EH (cell line): ENCODE measurements around the gene GRID2.
A peak's percentile ranks its signal among the peaks of the same experiment; 100 is the strongest.
"Not testable (repeated sequence)": the region's sequence is repeated elsewhere in the genome, so short reads cannot be mapped to it uniquely, and the experiment has no call there.

ENCODE experiments used
- DNase-seq: peaks from one replicate; pipeline ENCODE4 v3.0.0-alpha.2; 2015; ENCODE audit warnings: low read depth

GRID2 gene

DNA sequence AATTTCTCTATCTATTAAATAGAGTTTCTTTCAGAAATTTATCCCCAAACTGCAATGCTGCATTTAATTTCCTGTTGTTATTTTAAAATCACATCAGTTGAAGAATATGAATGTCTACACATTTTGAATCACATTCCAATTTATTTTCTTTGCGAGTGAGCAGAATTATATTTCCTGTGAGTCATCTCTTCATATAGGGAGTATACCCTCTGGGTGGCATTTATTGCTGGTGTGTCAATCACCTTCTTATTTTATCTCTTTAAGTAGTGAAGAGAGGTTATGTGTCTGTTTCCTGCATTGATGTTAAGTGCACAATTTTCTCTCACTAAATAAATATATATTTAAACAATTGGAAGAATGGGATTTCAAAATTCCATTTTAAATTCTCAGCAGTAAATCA, 1013.8 kb downstream of the GRID2 start:
- no peak for DNase-seq

DNA sequence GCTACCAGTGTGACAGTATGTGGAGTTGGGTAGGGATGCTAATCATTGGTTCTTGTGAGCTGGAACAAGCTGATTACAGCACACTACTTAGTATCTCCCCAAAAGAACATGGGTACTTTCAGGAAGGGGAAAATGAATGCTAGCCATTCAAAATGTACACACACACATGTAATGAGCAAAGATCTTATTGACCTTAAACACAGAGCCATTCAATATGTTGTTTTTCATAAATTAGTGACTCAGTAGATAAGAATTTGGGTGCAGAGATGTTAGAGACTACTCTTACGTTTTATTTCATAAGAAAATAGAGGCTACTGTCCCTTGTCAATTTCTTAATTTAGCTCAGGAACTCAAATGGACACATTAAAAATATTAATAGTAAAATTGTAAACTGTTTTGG, 1015.3 kb downstream of the GRID2 start:
- DNase-seq = no peak

DNA sequence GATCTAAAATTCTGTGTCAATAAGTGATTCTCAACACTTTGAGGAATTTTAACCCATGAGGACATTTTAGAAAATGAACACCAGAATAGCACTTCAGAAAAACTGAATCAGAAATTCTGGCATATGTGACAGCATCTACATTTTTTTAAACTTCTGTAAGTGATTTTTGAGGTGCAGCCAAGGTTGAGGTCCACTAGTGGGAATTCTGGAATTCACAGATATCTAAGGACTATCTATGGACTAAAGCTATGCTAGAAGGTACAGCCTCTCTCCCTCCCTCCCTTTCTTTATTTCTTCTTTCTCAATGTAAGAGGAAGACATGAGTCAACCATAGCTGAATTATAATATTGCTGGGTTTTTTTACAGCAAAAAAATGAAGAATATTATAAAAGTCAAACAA, 1016.6 kb downstream of the GRID2 start:
- no peak for DNase-seq

DNA sequence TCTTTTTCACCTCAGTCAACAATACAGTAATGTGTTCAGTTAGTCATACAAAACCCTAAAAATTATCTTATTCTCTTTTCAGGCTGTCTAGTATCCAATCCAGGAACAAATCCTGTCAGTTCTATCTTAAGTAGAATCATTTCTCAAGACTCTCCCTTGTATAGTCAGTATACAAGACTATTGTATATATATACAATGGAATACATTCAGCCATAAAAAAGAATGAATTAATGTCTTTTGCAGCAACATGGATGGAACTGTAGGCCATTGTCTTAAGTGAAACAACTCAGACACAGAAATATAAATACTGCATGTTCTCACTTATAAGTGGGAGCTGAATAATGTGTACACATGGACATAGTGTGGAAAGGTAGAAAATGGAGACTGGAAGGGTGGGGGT, 1023.6 kb downstream of the GRID2 start:
- no peak for DNase-seq

DNA sequence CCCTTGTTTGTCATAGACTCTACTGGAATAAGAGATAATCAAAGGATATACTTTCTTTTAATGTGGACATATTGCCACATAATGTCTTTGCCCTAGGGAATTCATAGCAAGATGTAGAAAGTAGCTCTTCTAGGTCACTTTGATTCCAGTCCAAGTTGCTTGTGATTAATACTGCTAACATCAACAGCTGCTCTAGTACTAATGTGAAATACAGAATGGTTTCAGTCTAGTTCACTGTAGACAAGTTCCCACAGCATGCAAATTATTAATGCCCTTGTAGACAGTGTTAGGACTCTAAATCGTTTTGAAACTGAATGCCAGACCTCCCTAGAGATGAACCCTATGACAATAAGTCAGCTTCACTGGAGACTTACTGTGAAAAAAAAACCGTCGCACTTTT, 1030.2 kb downstream of the GRID2 start:
- DNase-seq = no peak

DNA sequence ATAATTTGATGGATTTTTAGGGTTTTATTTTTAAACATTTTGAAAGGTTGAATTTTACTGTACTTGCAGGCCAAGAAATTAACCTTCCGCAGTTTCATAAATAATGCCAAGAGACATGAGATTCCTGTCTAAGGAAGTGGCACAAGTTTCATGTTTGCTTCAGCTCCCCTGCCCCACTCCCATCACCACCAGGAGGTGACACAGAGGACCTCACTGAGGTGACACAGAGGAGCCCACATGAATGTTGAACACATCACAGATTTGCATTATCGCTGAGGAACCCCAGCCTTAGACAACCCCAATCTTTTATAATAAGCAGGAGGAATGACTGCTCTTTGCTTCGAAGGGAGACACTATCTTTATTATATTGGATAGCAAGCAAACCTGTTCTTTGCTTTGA, 1033.4 kb downstream of the GRID2 start:
- no peak for DNase-seq

DNA sequence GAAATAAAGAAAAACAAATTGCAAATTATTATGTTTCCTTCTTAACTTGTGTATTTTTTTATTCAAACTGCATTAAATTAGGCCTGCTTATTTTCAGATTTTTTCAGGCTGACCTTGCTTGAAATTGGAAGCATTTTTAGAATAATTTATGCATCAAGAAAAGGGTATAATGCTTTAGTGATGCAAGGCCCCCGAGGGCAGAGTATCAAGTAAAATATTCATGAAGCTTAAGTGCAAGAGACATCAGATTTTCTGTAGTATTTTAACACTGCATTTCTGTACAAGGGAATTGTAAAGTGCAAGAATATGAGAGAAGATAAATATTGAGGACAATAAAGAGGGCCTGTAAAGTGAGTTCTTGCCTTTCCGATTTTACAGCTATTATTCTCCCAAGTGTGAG, 1039.0 kb downstream of the GRID2 start:
- DNase-seq = no peak

DNA sequence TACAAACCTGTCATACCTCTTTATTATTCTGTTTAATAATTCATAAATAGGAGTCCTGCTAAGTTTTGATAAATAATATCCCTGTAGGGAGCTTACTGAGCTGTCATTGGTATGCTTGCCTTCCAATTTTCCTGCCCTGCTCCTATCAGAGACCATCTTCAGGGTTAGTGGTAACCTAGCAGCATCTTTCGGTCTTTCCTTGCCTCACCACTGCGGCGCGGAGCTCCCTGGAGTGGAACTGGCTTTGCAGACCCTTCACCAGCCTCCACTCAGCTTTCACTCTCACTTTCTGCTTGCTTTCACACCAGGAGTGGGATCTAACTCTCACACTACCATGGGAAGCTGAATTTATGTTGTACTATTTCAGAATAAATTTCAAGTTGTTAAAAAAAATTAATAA, 1043.1 kb downstream of the GRID2 start:
- DNase-seq = no peak

DNA sequence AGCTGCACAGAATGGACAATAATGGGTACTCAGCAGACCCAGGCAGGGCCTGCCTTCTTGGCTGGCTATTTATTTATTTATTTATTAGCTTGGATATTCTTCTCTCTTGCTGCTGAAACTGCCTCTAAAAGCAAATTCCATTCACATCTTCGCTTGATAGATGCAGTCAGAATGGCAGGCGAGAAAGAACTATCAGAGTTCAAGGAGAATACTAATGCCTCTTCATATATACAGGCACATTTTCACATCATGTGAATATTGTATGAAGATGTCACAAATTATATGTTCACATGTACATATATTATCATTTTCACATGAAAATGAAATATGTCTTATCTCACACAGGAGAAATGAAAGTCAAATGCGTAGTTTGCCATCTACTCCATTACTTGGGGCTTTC, 1045.1 kb downstream of the GRID2 start:
- DNase-seq = no peak

DNA sequence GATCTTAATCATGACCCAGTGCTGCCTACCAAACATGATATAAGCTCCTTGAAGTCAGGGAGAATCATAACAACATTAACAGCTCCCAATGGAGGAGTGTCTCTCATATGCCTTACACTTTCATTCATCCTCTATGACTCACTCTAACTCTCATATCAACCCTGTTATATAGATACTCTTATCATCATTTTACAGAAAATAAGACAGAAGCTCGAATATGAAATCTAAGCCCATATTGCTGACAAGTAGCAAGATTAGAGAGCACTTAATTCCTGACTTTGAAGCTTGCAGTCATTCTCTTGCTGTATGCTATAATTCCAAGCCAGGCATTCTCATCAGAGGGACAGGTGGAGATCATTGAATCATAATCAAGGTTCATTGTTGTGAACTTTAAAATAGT, 1048.1 kb downstream of the GRID2 start:
- no peak for DNase-seq

DNA sequence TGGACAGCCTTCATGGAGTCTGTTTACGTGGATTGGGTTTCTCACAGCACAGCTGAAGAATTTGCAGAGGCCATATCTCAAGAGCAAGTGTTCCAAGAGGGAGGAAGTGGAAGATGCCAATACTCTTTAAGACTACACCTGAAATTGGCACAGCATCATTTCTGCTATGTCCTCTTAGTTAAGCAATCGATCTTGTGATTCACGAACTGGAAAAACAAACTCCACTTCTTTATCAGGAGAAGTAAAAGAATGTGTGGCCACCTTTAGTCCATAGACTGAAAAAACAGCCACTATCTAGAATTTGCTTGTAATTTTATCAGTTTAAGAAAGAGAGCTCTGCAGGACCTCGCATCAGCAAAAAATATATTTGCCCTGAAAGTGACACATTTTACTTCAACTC, 1051.6 kb downstream of the GRID2 start:
- no peak for DNase-seq

DNA sequence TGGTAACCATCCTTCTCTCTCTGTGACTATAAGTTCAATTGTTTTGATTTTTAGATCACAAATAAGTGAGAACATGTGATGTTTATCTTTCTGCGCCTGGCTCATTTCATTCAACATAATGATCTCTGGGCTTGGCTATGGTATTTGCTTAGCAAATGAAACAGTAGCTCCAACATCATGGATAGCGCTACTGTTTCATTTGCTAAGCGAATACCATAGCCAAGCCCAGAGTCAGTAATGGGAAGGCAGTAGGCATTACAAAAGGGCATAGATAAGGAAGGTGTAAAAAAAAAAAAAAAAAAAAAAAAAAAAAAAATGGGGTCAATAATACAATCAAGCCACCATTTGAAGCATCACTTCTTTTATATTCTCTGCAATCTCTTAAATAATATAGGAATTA, 1055.8 kb downstream of the GRID2 start:
- no peak for DNase-seq

DNA sequence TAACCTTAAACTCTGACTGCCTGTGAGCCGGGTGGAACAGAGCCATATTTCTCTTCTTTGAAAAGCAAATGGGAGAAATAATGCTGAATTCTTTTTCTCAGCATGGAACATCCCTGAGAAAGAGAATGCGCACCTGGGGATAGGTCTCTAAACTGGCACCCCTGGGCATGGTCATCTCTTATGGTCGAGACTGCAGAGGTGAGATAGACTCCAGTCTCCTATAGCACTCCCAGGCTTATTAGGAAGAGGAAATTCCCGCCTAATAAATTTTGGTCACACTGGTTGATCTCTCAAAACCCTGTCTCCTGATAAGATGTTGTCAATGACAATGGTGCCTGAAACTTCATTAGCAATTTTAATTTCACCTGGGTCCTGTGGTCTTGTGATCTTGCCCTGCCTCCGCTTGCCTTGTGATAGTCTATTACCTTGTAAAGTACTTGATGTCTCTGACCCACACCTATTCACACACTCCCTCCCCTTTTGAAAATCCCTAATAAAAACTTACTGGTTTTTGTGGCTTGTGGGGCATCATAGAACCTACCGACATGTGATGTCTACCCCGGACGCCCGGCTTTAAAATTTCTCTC, 1062.5 kb downstream of the GRID2 start:
- not testable (repeated sequence) for DNase-seq

DNA sequence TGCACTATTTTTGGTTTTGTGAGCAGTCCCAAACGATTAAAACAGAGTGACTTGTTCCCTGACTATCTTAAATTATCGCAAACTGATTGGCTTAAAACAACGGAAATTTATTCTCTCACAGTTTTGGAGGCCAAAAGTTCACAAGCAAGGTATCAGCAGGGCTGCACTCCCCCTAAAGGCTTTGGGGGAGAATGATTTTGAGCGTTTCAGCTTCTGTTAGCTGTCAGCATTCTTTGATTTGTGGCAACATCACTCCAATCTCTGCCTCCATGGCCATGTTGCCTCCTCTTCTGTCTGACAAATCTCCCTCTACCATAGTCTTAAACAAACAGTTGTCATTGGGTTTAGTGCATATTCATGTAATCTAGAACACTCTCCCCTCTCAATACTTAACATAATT, 1065.2 kb downstream of the GRID2 start:
- no peak for DNase-seq

DNA sequence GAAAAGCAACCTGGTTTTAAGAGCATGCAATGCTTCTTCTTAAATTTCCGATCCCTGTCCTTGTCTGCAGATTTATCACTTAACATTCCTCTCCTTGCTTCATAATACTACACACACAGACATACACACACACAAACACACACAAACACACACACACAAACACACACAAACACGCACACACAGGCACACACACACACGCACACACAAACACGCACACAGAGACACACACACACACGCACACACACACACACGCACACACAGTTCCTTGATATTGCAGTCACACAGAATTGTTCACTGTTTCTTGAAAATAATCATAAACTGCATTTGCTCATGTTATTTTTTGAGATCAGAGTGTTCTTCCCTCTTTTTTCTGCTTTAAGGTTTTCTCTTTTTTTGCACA, 1066.5 kb downstream of the GRID2 start:
- DNase-seq = no peak

DNA sequence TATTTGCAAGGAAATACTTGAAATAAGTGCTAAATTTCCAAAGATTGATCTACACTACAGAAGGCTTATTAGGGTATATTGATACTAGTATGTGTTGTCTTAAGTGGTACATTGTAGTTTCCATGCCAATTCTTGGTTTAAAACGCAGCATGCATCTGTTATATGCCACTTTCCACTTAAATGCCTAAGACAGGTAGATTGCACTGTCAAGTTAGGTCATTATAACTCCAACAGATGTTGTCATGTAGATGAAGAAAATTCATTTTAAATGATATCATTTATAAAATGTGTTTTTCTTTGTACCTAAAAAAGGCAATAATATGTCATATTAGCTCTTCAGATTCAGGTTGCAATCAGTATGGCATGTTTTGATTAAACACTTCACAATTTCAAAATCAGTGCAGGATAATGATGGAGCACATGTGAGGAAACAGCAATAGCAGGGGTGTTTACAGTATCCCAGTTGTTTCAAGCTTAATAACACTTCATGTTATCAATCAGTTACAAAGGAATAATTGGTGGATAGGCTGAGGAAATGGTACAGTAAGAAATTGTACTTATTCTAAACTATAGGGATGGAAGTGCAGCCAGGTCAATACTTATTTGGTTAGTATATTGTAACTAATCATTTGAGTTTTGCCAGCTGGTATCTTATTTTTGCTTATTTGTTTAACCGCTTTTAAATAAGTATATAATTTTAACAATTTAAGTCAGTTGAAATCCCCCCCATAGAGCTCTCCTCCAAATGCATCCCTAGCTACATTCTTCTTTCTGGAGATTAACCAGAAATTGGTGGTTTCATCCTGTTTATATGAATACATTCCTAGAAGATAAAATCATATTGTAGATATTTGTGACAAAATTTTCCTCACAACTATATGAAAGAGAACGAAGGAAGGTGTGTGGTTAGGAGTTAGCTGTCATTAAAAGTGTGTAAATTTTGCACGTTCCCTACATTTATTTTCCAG, 1070.4 kb downstream of the GRID2 start:
- DNase-seq = no peak

DNA sequence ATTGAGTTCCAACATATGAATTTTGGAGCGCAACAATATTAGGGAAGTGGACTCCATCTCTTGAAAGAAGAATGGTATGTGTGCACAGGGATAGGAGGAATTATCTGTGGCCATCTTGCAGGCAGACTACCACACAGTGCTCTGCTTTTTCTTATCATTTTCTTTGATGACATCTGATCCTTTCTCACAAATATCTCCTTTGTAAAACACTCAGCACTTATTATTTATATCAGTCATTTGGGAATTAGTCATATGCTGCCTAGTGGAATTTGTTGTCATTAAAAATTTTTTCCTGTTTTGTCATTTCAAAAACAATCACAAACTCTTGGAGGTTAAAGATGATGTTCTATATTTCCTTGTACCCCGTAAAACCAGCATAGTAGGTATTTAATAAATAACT, 1080.5 kb downstream of the GRID2 start:
- DNase-seq = peak; percentile 3

DNA sequence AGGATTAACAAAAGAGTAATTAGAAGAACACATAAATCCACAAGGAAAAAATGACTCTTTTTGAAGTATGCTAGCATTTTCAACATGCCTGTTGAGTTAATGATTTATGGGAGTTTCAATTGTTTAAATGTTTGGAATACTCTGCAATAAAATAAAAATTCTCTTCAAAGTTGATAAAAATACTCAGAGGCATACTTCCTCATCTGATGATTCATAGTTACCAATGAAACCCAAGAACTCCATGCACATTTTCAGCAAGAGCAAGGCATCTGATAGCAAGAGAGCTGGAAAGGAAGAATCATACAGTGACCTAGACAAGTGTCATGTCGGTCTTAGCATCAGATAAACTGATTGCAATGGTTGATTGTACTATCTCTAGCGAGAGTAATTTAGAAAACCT, 1081.1 kb downstream of the GRID2 start:
- DNase-seq = peak; percentile 21

DNA sequence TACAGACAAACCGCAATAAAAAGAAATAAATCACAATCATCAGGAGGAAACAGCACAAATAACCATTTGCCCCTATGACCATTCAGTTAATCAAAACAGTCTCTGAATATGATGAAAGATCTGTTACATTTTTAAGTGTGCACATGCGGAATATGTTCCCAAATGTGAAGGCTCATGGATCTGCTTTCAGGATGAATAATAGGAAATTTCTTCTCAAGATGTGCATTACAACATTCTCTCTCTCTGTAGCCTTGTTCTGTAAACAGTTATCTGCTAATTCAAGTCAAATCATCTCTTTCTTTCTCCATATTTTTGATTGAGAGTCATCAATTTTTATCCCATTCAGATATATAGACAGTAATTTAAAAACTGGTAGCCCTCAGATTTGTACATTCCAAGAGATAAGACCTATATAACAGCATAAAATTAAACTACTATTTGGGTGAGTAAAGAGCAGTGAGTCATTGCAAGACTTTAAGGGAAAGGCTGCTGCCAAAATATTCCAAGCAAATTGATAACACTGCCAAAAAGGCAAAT, 1090.8 kb downstream of the GRID2 start:
- no peak for DNase-seq

DNA sequence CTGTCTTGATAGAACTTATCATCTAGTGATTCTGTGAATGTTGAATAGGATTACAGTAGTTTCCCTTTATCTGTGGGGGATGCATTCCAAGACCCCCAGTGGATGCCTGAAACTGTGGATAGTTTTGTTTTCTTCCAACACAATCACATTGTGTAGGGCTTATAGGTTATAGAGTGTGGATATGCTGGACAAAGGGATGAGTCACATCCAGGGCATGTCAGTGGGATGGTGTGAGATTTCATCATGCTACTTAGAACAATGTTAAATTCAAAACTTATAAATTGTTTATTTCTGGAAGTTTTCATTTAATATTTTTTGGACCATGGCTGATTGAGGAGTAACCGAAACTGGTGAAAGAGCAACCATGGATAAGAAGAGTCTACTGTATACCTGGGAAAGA, 1092.5 kb downstream of the GRID2 start:
- DNase-seq = peak; percentile 7

DNA sequence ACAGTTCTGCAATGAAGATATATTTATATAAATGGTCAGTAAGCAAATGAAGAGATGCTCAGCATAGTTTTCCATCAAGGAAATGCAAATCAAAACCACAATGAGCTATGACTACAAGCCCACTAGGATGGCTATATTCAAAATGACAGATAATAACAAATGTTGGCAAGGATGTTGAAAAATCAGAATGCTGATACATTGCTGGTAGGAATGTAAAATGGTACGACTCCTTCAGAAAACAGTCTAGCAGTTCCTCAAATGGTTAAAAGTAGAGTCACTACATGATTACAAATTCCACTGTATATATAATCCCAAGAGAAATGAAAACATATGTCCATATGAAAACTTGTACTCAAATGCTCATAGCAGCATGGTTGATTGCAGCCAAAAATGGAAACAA, 1099.8 kb downstream of the GRID2 start:
- no peak for DNase-seq

DNA sequence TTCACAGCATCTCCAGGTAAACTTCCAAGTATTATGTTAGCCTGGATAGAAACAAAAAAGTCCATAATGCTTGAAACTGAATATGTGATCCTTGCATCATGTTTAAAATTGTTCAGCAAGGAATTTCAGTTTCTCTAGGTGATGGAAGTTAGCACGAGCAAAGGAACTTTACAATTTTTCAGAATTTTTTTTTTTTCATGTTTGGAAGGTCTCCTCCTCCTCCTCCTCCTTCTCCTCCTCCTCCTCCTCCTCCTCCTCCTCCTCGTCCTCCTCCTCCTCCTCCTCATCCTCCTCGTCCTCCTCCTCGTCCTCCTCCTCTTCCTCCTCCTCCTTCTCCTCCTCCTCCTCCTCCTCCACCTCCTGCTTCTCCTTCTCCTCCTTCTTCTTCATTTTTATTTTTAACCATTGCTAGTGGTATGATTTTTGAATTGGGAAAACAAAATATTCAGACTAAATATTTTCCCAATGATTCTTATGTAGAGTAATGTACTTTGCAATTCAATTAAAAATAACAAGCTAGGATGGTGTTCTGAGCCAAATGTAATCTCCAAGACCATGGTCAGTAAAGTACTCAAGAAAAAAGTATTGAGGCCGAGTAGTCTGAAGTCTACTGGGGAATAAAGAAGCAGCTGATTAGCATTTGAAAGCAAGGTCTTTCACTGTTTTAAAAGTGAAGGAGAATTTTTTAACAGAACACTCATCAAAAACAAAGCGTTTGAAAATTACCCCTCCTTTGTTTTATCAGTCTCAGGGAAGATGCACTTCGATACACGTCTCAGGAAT, 1103.9 kb downstream of the GRID2 start:
- DNase-seq = no peak

DNA sequence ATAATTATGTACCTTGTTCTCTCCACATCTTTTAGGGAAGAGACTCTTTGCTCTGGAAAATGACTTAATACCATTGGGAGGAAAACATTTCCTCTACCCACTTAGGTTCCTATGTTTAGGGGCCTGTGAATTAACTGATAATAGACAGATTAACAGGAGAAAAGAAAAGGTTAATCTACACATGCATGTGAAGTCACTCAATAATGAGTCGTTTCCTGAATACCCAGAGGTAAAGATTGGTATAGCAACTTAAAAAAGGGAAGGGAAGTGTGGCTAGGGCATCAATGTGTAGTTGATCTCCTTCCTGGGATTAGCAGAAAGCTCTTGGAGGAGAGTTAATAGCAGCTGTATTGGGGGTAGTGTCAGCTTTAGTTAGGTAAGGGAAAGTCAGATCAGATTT, 1105.3 kb downstream of the GRID2 start:
- no peak for DNase-seq
